Mesodermal cell (in vitro differentiated cells): ENCODE results near the gene SPINK6.

Source experiments
- H3K27ac ChIP-seq: 2 replicates; pipeline ENCODE4 v1.7.0; 2013; ENCODE audit warnings: mild to moderate bottlenecking, low read depth, low read length, moderate library complexity; ENCODE audit not compliant: severe bottlenecking
- H3K36me3 ChIP-seq: 2 replicates; pipeline ENCODE4 v1.7.1; 2013; ENCODE audit warnings: mild to moderate bottlenecking, low read length, moderate library complexity; ENCODE audit not compliant: control insufficient read depth, insufficient read depth
- H3K4me1 ChIP-seq: one replicate; pipeline ENCODE4 v1.7.1; 2013; ENCODE audit warnings: mild to moderate bottlenecking, low read length; ENCODE audit not compliant: insufficient read depth, control insufficient read depth, poor library complexity, severe bottlenecking
- H3K4me3 ChIP-seq: 2 replicates; pipeline ENCODE4 v1.7.0; 2013; ENCODE audit warnings: low read length, control low read depth, mild to moderate bottlenecking; ENCODE audit not compliant: insufficient read depth, poor library complexity, severe bottlenecking; ENCODE audit errors: extremely low read depth
- H3K9me3 ChIP-seq: 2 replicates; pipeline ENCODE4 v1.7.1; 2013; ENCODE audit warnings: mild to moderate bottlenecking, low read length, moderate library complexity; ENCODE audit not compliant: control insufficient read depth
- WGBS, 2 experiments: methylation state at CpG; one replicate each; pipeline ENCODE4 v1.1.5; 2013; ENCODE audit warnings: missing lambda C conversion rate in 2 of 2; ENCODE audit not compliant: insufficient coverage in 2 of 2; 5-methylcytosine and 5-hydroxymethylcytosine counted together

The SPINK6 gene

DNA sequence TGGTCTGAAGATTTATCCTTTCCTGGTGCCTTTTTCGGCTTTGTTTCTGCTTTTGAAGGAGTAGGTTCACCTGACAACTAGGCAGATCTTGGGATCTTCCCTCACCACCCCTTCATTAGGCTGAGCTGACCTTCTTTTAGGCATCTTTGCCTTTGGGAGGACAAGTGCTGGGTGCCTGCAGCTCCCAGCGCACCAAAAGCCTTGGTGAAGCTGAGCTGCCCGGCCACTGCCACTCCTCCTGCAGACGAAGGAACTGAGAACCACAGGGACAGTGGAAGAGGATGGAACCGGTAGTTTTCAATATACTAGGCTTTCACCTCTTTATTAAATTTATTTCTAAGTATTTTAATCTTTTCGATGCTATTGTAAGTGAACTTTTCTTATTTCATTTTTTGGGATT, 18.7 kb downstream of the SPINK6 start:
- H3K36me3 ChIP-seq, result no peaks in the 10 kb centered on the region
- H3K9me3 ChIP-seq, result no peaks in the 10 kb centered on the region
- H3K4me3 ChIP-seq, result no peak overlapping the region
- H3K27ac ChIP-seq, result no peak overlapping the region
- 86% methylated on average over 1 of the region's 6 CpGs; no CpG with 5 or more reads in 1 of the 2 experiments for WGBS, 2 experiments
- H3K4me1 ChIP-seq, result no peaks in the 10 kb centered on the region

- Histone ChIP-seq H3K36me3 (no peaks in the 10 kb centered on the region), H3K9me3 (no peaks in the 10 kb centered on the region), H3K27ac (no peak overlapping the region), H3K4me3 (no peak overlapping the region), H3K4me1 (no peaks in the 10 kb centered on the region)
- WGBS, 2 experiments, result no CpG with 5 or more reads among the region's 2 CpGs
Observed at GRCh38 chr5:148224117-148224742, 21.4 kb downstream of the SPINK6 start.

DNA sequence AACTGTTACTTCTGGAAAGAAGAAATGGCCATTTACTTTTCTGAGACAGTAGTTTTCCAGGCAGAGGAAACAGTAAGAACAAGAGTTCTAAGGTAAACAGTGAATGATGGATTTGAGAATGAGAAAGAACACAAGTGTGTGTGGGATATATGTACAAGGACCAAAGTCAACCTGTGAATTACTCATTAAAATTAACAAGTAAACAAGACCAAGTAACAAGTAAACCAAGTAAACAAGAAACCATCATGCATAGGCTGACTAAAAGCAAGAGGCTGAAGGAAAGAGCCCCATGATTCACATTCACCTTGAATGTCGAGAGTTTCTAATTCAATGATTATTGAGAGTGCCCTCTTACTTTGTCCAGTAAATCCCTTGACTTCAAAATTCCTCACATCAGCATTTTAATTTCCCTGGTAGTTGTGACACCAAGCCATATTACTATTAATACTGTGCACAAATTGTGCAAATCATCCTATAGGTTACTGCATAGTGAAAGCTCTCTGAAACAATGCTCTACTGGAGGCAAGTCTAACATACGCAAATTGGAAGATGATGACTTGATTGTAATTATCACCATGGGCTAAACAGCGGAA, 25.6 kb downstream of the SPINK6 start:
- Histone ChIP-seq H3K9me3 (no peaks in the 10 kb centered on the region), H3K36me3 (no peaks in the 10 kb centered on the region), H3K4me1 (no peaks in the 10 kb centered on the region), H3K4me3 (no peak overlapping the region), H3K27ac (no peak overlapping the region)
- 100% methylated on average over 1 of the region's 3 CpGs for WGBS, 2 experiments

DNA sequence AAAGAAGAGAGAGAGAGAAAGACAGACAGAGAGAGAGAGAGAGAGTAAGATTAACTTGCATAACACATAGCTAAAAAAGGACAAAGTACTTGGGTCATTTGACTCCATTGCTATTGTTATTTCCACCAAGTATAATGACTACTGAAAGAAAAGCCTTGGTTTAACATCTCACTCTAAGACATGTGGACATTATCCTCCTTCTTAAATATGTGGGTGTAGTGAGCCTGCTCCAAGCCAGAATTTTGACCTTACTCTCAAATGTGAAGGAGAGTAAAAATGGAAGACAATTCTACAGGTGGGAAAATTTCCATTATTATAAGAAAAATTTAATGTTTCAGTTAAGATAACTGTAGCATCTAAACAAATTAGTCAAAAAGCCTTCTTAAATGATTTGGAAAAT, 27.0 kb downstream of the SPINK6 start:
- no peaks in the 10 kb centered on the region for H3K4me1 ChIP-seq
- H3K36me3 ChIP-seq, result no peaks in the 10 kb centered on the region
- no peak overlapping the region for H3K27ac ChIP-seq
- H3K4me3 ChIP-seq, result no peak overlapping the region
- no peaks in the 10 kb centered on the region for H3K9me3 ChIP-seq

GRCh38 chr5:148230240-148230639, 27.4 kb downstream of the SPINK6 start:
- no peaks in the 10 kb centered on the region for H3K36me3 ChIP-seq
- WGBS, 2 experiments, result 75% methylated on average over 1 to 3 of the region's 7 CpGs
- H3K27ac ChIP-seq, result no peak overlapping the region
- no peaks in the 10 kb centered on the region for H3K4me1 ChIP-seq
- no peaks in the 10 kb centered on the region for H3K9me3 ChIP-seq
- no peak overlapping the region for H3K4me3 ChIP-seq

DNA sequence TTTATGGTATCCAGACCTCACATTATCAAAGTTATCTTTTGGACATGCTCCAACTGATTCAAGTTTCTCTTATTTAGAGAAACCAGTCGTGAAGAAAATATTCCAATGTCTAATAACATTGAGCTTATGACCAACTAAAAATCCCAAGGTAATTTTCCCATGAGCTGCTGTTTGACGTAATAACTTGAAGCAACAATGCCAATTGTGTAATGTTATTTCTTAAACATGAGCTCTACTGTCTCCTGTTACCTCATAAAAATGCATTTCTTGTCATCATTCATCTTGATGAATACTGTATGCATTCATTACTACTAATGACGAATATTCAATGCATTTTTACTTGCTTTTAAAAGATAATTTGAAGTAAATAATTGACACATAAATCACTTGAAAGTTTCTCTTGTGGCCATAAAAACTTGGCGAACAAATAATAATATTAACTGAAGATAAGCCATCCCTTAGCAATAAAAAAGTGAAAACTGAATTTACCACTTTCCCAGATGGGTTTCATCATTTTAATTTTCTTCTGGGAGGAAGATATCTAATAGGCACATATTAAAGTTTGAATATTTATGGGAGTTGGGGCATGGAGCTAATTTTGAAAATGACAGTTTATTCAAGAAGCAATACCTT, 35.1 kb downstream of the SPINK6 start:
- Histone ChIP-seq H3K9me3 (no peaks in the 10 kb centered on the region), H3K27ac (no peak overlapping the region), H3K36me3 (no peaks in the 10 kb centered on the region), H3K4me1 (no peaks in the 10 kb centered on the region), H3K4me3 (no peak overlapping the region)
- 57% methylated on average over 1 of the region's 4 CpGs; no CpG with 5 or more reads in 1 of the 2 experiments for WGBS, 2 experiments

- no peaks in the 10 kb centered on the region for H3K36me3 ChIP-seq
- no peak within 1 kb of the TSS for H3K27ac ChIP-seq
- 86% methylated on average over 1 of the region's 2 CpGs; no CpG with 5 or more reads in 1 of the 2 experiments for WGBS, 2 experiments
- H3K4me1 ChIP-seq, result no peaks in the 10 kb centered on the region
- H3K4me3 ChIP-seq, result no peak within 1 kb of the TSS
- H3K9me3 ChIP-seq, result no peaks in the 10 kb centered on the region
Observed at GRCh38 chr5:148238418-148238794, 35.6 kb downstream of the SPINK6 start, which contains the start of gene MARCOL. Gene MARCOL (plus strand): TSS chr5:148238525. CDS start chr5:148238598, 73 bp downstream.

- WGBS, 2 experiments, result no CpG with 5 or more reads among the region's 2 CpGs
- Histone ChIP-seq H3K4me3 (no peak overlapping the region), H3K36me3 (no peaks in the 10 kb centered on the region), H3K27ac (no peak overlapping the region), H3K4me1 (no peaks in the 10 kb centered on the region), H3K9me3 (no peaks in the 10 kb centered on the region)
Observed at GRCh38 chr5:148248894-148249293, 46.1 kb downstream of the SPINK6 start.

DNA sequence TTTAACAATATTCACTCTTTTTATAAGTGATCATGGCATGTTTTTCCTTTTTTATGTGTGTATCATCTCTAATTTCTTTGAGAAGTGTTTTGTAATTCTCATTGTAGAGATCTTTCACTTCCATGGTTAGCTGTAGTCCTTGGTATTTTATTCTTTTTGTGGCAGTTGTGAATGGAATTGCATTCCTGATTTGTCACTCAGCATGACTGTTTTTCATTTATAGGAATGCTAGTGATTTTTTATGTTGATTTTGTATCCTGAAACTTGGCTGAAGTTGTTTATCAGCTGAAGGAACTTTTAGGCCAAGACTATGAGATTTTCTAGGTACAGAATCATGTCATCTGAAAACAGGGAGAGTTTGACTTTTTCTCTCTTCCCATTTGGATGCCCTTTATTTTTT, 52.6 kb downstream of the SPINK6 start:
- peaks cover 6% of the 10 kb centered on the region for H3K9me3 ChIP-seq
- H3K4me3 ChIP-seq, result no peak overlapping the region
- no peak overlapping the region for H3K27ac ChIP-seq
- H3K36me3 ChIP-seq, result no peaks in the 10 kb centered on the region
- no peaks in the 10 kb centered on the region for H3K4me1 ChIP-seq

DNA sequence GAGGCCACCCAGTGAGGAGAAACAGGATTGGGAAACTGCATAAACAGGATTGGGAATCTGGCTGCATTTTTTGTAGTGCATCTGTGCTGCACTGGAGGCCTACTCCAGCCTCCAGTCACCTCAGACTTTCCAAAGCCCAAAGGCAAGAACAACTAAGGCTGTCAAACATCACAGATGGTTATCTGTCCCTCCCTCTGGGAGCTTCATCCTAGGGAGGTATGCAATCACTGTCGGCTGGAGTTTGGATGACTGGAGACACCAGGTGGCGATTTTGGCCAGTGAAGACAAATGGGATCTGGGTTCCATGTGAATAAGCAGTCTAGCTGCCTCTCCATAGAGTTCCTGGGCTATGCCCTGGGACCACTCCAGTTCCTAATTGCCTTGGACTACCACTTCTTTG, 56.4 kb downstream of the SPINK6 start:
- Histone ChIP-seq H3K4me3 (no peak overlapping the region), H3K27ac (no peak overlapping the region), H3K36me3 (no peaks in the 10 kb centered on the region), H3K4me1 (no peaks in the 10 kb centered on the region), H3K9me3 (peaks cover 6% of the 10 kb centered on the region)
- 100% methylated on average over 1 of the region's 2 CpGs for WGBS, 2 experiments

DNA sequence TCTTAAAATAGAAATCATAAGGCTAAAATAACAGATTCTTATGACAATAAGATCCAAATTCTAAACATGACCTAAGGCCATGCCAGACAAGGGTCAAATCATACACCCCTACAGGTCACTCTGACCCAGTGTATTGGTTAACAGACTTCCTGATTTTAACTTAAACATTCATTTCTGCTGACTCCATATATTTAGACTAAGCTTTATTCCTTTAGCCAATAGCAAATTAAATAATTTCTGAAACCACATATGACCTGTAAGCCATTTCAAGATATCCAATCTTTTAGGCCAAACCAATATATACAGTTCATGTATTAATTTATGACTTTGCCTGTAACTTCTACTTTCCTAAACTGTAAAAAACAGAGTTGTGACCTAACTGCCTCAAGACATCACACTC, 58.4 kb downstream of the SPINK6 start:
- H3K4me3 ChIP-seq, result no peak overlapping the region
- H3K9me3 ChIP-seq, result peaks cover 6% of the 10 kb centered on the region
- no peak overlapping the region for H3K27ac ChIP-seq
- no peaks in the 10 kb centered on the region for H3K4me1 ChIP-seq
- no peaks in the 10 kb centered on the region for H3K36me3 ChIP-seq
